ENCODE measurements around the gene CNIH1.

The CNIH1 gene

DNA sequence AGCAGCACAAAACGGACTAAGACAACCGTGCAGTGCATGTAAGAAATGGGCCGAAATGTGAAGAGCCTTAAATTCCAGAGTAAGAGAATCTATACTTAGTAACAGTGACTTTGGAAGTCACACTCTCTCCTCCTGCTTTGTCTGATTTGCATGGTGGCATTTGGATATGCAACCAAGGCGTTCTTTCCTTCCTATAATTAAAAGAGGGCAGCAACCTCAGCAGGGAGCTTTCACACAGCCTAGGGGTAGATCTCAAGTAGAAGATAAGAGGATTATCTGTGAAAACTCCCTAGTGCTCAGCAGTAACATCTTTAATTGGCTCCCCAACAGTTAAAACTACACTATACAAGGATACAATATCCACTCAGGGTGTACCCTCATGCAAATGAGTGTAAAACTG, 31.1 kb upstream of the CNIH1 start:
- no peaks in the 10 kb centered on the region for H3K79me2 ChIP-seq (ENCODE audit: control insufficient read depth, insufficient read depth, low read length)
- DNase-seq: peak; percentile 91
- H3K56ac ChIP-seq (ENCODE audit: low read length): peak overlapping the region; percentile 54
- H2AK5ac ChIP-seq (ENCODE audit: low read length): no peak overlapping the region
- no peak overlapping the region for H4K5ac ChIP-seq (ENCODE audit: low read length)
- H3K36me3 ChIP-seq (ENCODE audit: control insufficient read depth, insufficient read depth, low read length): no peaks in the 10 kb centered on the region
- no peak overlapping the region for H2BK15ac ChIP-seq (replicated peaks; ENCODE audit: low read depth)
- H3K4ac ChIP-seq (ENCODE audit: low read depth, low read length): no peak overlapping the region
- H3K4me1 ChIP-seq (ENCODE audit: control insufficient read depth, low read depth, low read length): peaks cover 16% of the 10 kb centered on the region
- no peaks in the 10 kb centered on the region for H3K27me3 ChIP-seq (ENCODE audit: insufficient read depth, low read length, poor library complexity)
- no CpG with 5 or more reads among the region's 4 CpGs for WGBS (ENCODE audit: extremely low coverage, insufficient coverage, low lambda C conversion rate)
- no peak overlapping the region for H2BK120ac ChIP-seq (ENCODE audit: low read depth, low read length)
- H3K9ac ChIP-seq (ENCODE audit: low read length): no peak overlapping the region
- H3K79me1 ChIP-seq (ENCODE audit: low read length): no peaks in the 10 kb centered on the region
- H3K4me2 ChIP-seq (ENCODE audit: low read length): peak overlapping the region; percentile 16
- H3K27ac ChIP-seq (ENCODE audit: low read depth, low read length): peak overlapping the region; percentile 19
- peak overlapping the region; percentile 9 for H3K18ac ChIP-seq (ENCODE audit: low read length)
- no peak overlapping the region for H3K23ac ChIP-seq (ENCODE audit: low read length)
- H3K4me3 ChIP-seq (ENCODE audit: low read length): no peak overlapping the region
- no peak overlapping the region for H4K8ac ChIP-seq (ENCODE audit: low read depth, low read length)
- H2BK5ac ChIP-seq (ENCODE audit: low read length): no peak overlapping the region

DNA sequence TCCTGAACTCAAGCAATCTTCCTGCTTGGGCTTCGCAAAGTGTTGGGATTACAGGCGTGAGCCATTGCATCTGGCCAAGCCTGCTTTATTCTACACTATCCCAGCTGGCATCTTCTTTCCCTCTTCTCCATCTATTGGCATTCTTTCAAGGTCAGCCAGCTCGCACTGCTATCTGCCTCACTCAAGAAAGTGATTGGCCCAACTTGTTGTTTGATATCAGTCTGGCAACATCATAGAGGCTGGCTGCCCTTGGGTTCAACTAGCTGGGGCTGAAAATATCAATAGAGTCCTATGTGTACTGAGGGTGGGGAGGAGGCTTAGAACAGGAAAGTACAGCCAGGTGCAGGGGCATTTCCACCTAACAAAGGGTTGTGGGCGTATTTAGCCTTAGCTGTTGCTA, 30.5 kb upstream of the CNIH1 start:
- no peak overlapping the region for H3K27ac ChIP-seq (ENCODE audit: low read depth, low read length)
- H3K4me2 ChIP-seq (ENCODE audit: low read length): no peak overlapping the region
- no CpG with 5 or more reads among the region's 4 CpGs for WGBS (ENCODE audit: extremely low coverage, insufficient coverage, low lambda C conversion rate)
- no peak overlapping the region for H3K4me3 ChIP-seq (ENCODE audit: low read length)
- no peak overlapping the region for H2AK5ac ChIP-seq (ENCODE audit: low read length)
- H3K9ac ChIP-seq (ENCODE audit: low read length): no peak overlapping the region
- no peaks in the 10 kb centered on the region for H3K79me2 ChIP-seq (ENCODE audit: control insufficient read depth, insufficient read depth, low read length)
- H4K8ac ChIP-seq (ENCODE audit: low read depth, low read length): no peak overlapping the region
- H3K27me3 ChIP-seq (ENCODE audit: insufficient read depth, low read length, poor library complexity): no peaks in the 10 kb centered on the region
- H2BK120ac ChIP-seq (ENCODE audit: low read depth, low read length): no peak overlapping the region
- no peak overlapping the region for H4K5ac ChIP-seq (ENCODE audit: low read length)
- no peak overlapping the region for H3K56ac ChIP-seq (ENCODE audit: low read length)
- H2BK5ac ChIP-seq (ENCODE audit: low read length): no peak overlapping the region
- no peaks in the 10 kb centered on the region for H3K79me1 ChIP-seq (ENCODE audit: low read length)
- DNase-seq: no peak
- H3K18ac ChIP-seq (ENCODE audit: low read length): peak overlapping the region; percentile 9
- no peaks in the 10 kb centered on the region for H3K36me3 ChIP-seq (ENCODE audit: control insufficient read depth, insufficient read depth, low read length)
- H3K4ac ChIP-seq (ENCODE audit: low read depth, low read length): no peak overlapping the region
- H2BK15ac ChIP-seq (replicated peaks; ENCODE audit: low read depth): no peak overlapping the region
- no peak overlapping the region for H3K23ac ChIP-seq (ENCODE audit: low read length)
- H3K4me1 ChIP-seq (ENCODE audit: control insufficient read depth, low read depth, low read length): peaks cover 16% of the 10 kb centered on the region

DNA sequence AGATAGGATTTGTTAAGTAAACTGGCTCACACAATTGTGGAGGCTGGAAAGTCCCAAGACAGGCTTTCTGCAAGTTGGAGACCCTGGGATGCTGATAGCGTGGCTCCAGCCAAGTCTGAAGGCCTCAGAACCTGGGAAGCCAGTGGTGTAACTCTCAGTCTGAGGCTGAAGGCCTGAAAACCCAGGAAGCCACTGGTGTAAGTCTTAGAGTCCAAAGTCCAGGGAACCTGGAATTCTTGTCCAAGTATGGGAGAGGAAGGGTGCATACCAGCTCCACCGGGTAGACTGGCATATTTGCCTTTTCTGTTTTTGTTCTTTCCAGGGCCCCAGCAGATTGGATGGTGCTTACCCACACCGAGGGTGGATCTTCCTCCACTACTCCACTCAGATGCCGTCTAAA, 29.5 kb upstream of the CNIH1 start:
- no peak overlapping the region for H2BK15ac ChIP-seq (replicated peaks; ENCODE audit: low read depth)
- H3K27ac ChIP-seq (ENCODE audit: low read depth, low read length): no peak overlapping the region
- no peak overlapping the region for H2AK5ac ChIP-seq (ENCODE audit: low read length)
- no peak overlapping the region for H3K18ac ChIP-seq (ENCODE audit: low read length)
- no peak overlapping the region for H2BK120ac ChIP-seq (ENCODE audit: low read depth, low read length)
- no peak overlapping the region for H4K5ac ChIP-seq (ENCODE audit: low read length)
- H3K79me2 ChIP-seq (ENCODE audit: control insufficient read depth, insufficient read depth, low read length): no peaks in the 10 kb centered on the region
- no peaks in the 10 kb centered on the region for H3K36me3 ChIP-seq (ENCODE audit: control insufficient read depth, insufficient read depth, low read length)
- H3K4ac ChIP-seq (ENCODE audit: low read depth, low read length): no peak overlapping the region
- no peak overlapping the region for H3K9ac ChIP-seq (ENCODE audit: low read length)
- no CpG with 5 or more reads among the region's 4 CpGs for WGBS (ENCODE audit: extremely low coverage, insufficient coverage, low lambda C conversion rate)
- DNase-seq: no peak
- H3K56ac ChIP-seq (ENCODE audit: low read length): no peak overlapping the region
- no peak overlapping the region for H3K4me3 ChIP-seq (ENCODE audit: low read length)
- H3K27me3 ChIP-seq (ENCODE audit: insufficient read depth, low read length, poor library complexity): no peaks in the 10 kb centered on the region
- no peak overlapping the region for H4K8ac ChIP-seq (ENCODE audit: low read depth, low read length)
- H3K23ac ChIP-seq (ENCODE audit: low read length): no peak overlapping the region
- H3K4me1 ChIP-seq (ENCODE audit: control insufficient read depth, low read depth, low read length): peaks cover 16% of the 10 kb centered on the region
- no peak overlapping the region for H3K4me2 ChIP-seq (ENCODE audit: low read length)
- no peaks in the 10 kb centered on the region for H3K79me1 ChIP-seq (ENCODE audit: low read length)
- H2BK5ac ChIP-seq (ENCODE audit: low read length): no peak overlapping the region

DNA sequence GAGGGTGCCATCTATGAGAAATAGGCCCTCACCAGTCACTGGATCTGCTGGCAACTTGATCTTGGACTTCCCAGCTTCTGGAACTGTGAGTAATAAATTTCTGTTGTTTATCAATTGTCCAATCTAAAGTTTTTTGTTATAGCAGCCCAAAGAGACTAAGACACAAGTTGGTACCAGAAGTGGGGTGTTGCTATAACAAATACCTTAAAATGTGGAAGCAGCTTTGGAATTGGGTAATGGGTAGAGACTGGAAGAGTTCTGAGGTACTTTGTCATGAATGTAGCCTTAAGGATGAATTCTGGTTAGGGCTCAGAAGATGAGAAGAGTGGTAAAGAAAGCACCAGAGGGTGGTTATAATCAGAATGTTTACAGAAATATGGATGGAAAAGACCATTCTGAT, 26.1 kb upstream of the CNIH1 start:
- no peak overlapping the region for H2BK15ac ChIP-seq (replicated peaks; ENCODE audit: low read depth)
- no peak overlapping the region for H4K5ac ChIP-seq (ENCODE audit: low read length)
- no peaks in the 10 kb centered on the region for H3K79me1 ChIP-seq (ENCODE audit: low read length)

DNA sequence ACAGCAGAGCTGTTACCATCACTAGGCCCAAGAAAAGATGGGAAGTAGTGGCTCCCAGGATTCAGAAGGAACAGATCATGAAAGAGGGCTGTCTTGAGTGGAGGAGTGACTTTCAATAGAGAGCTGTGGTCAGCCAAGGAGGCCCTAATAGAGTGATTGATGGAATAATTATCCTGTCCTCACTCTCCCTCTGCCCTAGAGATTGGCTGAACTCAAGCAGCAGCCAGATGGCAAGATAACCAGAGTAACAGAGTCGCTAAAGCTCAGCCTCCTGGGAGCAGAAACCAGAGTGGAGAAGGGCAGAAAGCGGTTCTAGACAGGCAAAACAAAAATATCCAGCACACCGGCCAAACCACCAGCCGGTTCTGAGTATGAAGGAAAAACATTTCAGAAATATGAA, 24.5 kb upstream of the CNIH1 start:
- no peak overlapping the region for H2BK120ac ChIP-seq (ENCODE audit: low read depth, low read length)
- H4K8ac ChIP-seq (ENCODE audit: low read depth, low read length): no peak overlapping the region
- H4K5ac ChIP-seq (ENCODE audit: low read length): no peak overlapping the region
- H3K27me3 ChIP-seq (ENCODE audit: insufficient read depth, low read length, poor library complexity): no peaks in the 10 kb centered on the region
- no peak for DNase-seq
- WGBS (ENCODE audit: extremely low coverage, insufficient coverage, low lambda C conversion rate): no CpG with 5 or more reads among the region's 4 CpGs
- no peak overlapping the region for H3K23ac ChIP-seq (ENCODE audit: low read length)
- no peak overlapping the region for H2AK5ac ChIP-seq (ENCODE audit: low read length)
- no peaks in the 10 kb centered on the region for H3K79me1 ChIP-seq (ENCODE audit: low read length)
- H3K9ac ChIP-seq (ENCODE audit: low read length): no peak overlapping the region
- H3K27ac ChIP-seq (ENCODE audit: low read depth, low read length): no peak overlapping the region
- H3K36me3 ChIP-seq (ENCODE audit: control insufficient read depth, insufficient read depth, low read length): no peaks in the 10 kb centered on the region
- no peak overlapping the region for H2BK5ac ChIP-seq (ENCODE audit: low read length)
- no peak overlapping the region for H3K4me3 ChIP-seq (ENCODE audit: low read length)
- H3K18ac ChIP-seq (ENCODE audit: low read length): no peak overlapping the region
- no peak overlapping the region for H3K4ac ChIP-seq (ENCODE audit: low read depth, low read length)
- no peaks in the 10 kb centered on the region for H3K4me1 ChIP-seq (ENCODE audit: control insufficient read depth, low read depth, low read length)
- no peak overlapping the region for H2BK15ac ChIP-seq (replicated peaks; ENCODE audit: low read depth)
- H3K56ac ChIP-seq (ENCODE audit: low read length): no peak overlapping the region
- H3K79me2 ChIP-seq (ENCODE audit: control insufficient read depth, insufficient read depth, low read length): no peaks in the 10 kb centered on the region
- no peak overlapping the region for H3K4me2 ChIP-seq (ENCODE audit: low read length)

More for the DNA sequence above, 26.1 kb upstream of the CNIH1 start:
- Histone ChIP-seq H2BK5ac (ENCODE audit: low read length) (no peak overlapping the region), H3K18ac (ENCODE audit: low read length) (no peak overlapping the region), H3K27ac (ENCODE audit: low read depth, low read length) (no peak overlapping the region), H3K4me3 (ENCODE audit: low read length) (no peak overlapping the region), H2AK5ac (ENCODE audit: low read length) (no peak overlapping the region), H3K79me2 (ENCODE audit: control insufficient read depth, insufficient read depth, low read length) (no peaks in the 10 kb centered on the region), H3K56ac (ENCODE audit: low read length) (no peak overlapping the region), H4K8ac (ENCODE audit: low read depth, low read length) (no peak overlapping the region), H3K4ac (ENCODE audit: low read depth, low read length) (no peak overlapping the region), H3K23ac (ENCODE audit: low read length) (no peak overlapping the region), H2BK120ac (ENCODE audit: low read depth, low read length) (no peak overlapping the region), H3K27me3 (ENCODE audit: insufficient read depth, low read length, poor library complexity) (no peaks in the 10 kb centered on the region), H3K9ac (ENCODE audit: low read length) (no peak overlapping the region), H3K36me3 (ENCODE audit: control insufficient read depth, insufficient read depth, low read length) (no peaks in the 10 kb centered on the region), H3K4me1 (ENCODE audit: control insufficient read depth, low read depth, low read length) (peaks cover 9% of the 10 kb centered on the region), H3K4me2 (ENCODE audit: low read length) (no peak overlapping the region)
- DNase-seq: no peak

DNA sequence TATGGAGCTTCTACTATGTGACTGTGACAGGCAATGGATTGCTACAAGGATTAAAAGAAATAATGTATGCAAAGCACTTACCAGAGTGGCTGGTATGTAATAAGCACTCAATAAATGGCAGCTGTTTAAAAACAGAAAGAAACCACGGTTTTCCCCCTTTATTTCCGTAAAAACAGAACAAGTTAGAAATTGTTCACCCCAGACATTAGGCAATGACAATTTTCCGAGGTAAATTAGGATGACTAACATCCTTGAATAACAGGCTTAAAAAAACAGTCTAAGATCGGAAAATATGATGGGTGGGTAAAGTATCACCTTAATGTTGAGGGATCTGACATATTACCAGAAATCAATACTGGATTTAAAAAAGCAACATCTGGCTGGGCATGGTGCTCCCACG, 20.9 kb upstream of the CNIH1 start:
- H3K56ac ChIP-seq (ENCODE audit: low read length): no peak overlapping the region
- H3K18ac ChIP-seq (ENCODE audit: low read length): no peak overlapping the region
- H3K27ac ChIP-seq (ENCODE audit: low read depth, low read length): no peak overlapping the region
- H3K4me1 ChIP-seq (ENCODE audit: control insufficient read depth, low read depth, low read length): no peaks in the 10 kb centered on the region
- H3K4me2 ChIP-seq (ENCODE audit: low read length): no peak overlapping the region
- H2BK15ac ChIP-seq (replicated peaks; ENCODE audit: low read depth): no peak overlapping the region
- H3K23ac ChIP-seq (ENCODE audit: low read length): no peak overlapping the region
- H3K4me3 ChIP-seq (ENCODE audit: low read length): no peak overlapping the region
- no peak overlapping the region for H4K8ac ChIP-seq (ENCODE audit: low read depth, low read length)
- no CpG with 5 or more reads among the region's 5 CpGs for WGBS (ENCODE audit: extremely low coverage, insufficient coverage, low lambda C conversion rate)
- H4K5ac ChIP-seq (ENCODE audit: low read length): no peak overlapping the region
- no peaks in the 10 kb centered on the region for H3K36me3 ChIP-seq (ENCODE audit: control insufficient read depth, insufficient read depth, low read length)
- no peak overlapping the region for H2AK5ac ChIP-seq (ENCODE audit: low read length)
- H3K27me3 ChIP-seq (ENCODE audit: insufficient read depth, low read length, poor library complexity): no peaks in the 10 kb centered on the region
- no peak overlapping the region for H3K4ac ChIP-seq (ENCODE audit: low read depth, low read length)
- no peak overlapping the region for H2BK120ac ChIP-seq (ENCODE audit: low read depth, low read length)
- H3K79me1 ChIP-seq (ENCODE audit: low read length): no peaks in the 10 kb centered on the region
- no peak overlapping the region for H3K9ac ChIP-seq (ENCODE audit: low read length)
- no peak overlapping the region for H2BK5ac ChIP-seq (ENCODE audit: low read length)
- DNase-seq: no peak
- no peaks in the 10 kb centered on the region for H3K79me2 ChIP-seq (ENCODE audit: control insufficient read depth, insufficient read depth, low read length)

Data from mesendoderm (in vitro differentiated cells).